K562 (cell line): ENCODE results near the gene CRY2. TPM values are rescaled to one million over a fixed set of nuclear protein-coding genes. Genes with fewer than 3 reads are reported as not detected.

Source experiments
- CEBPZ ChIP-seq: fragments of 150-350 bp; IDR thresholded peaks from 2 replicates; pipeline ENCODE4 v1.6.1; 2014; ENCODE audit warnings: low read depth, mild to moderate bottlenecking, low read length, borderline replicate concordance
- ETV1 ChIP-seq: fragments of 450-650 bp; conservative IDR thresholded peaks from 2 replicates; pipeline ENCODE4 v1.6.1; 2016; ENCODE audit warnings: missing genetic modification characterization, control low read depth, low read depth, missing compliant biosample characterization
- MCM3 ChIP-seq: fragments of 450-650 bp; IDR thresholded peaks from 2 replicates; pipeline ENCODE4 v1.6.1; 2016
- MCM5 ChIP-seq: fragments of 450-650 bp; IDR thresholded peaks from 2 replicates; pipeline ENCODE4 v1.6.1; 2016; ENCODE audit warnings: low read depth
- NR2C2 ChIP-seq, 2 experiments: fragments of 200-800 bp in 1 of 2; sonication (Bioruptor generic) in 1 of 2; sonication (generic) in 1 of 2; formaldehyde crosslinking in 1 of 2; IDR thresholded peaks; 2 replicates each; pipeline versions ENCODE4 v1.6.1 to v1.8.0; 2016 to 2022; ENCODE audit warnings: mild to moderate bottlenecking in 1 of 2, missing compliant biosample characterization in 1 of 2, missing genetic modification characterization in 1 of 2, missing genetic modification reagents in 1 of 2
- PKNOX1 ChIP-seq: fragments of 450-650 bp; IDR thresholded peaks from 2 replicates; pipeline ENCODE4 v1.6.1; 2016
- POLR2H ChIP-seq: IDR thresholded peaks from 2 replicates; pipeline ENCODE4 v1.6.1; 2016; ENCODE audit warnings: missing genetic modification characterization, low read depth, mild to moderate bottlenecking, control low read depth, missing compliant biosample characterization, moderate library complexity
- RBM14 ChIP-seq: fragments of 200-400 bp; formaldehyde crosslinking; IDR thresholded peaks from 2 replicates; pipeline ENCODE4 v1.6.1; 2018; ENCODE audit warnings: low read depth, mild to moderate bottlenecking, low read length, moderate library complexity, borderline replicate concordance; ENCODE audit not compliant: insufficient read depth
- SMARCA5 ChIP-seq: fragments of 450-650 bp; IDR thresholded peaks from 2 replicates; pipeline ENCODE4 v1.6.1; 2016
- SRSF1 ChIP-seq: fragments of 200-400 bp; formaldehyde crosslinking; IDR thresholded peaks from 2 replicates; pipeline ENCODE4 v1.6.1; 2017; ENCODE audit warnings: mild to moderate bottlenecking, low read depth, low read length, moderate library complexity
- TAL1 ChIP-seq: fragments of 450-650 bp; IDR thresholded peaks from 2 replicates; pipeline ENCODE4 v1.6.1; 2016; ENCODE audit warnings: mild to moderate bottlenecking
- TCF7 ChIP-seq: sonication (generic); IDR thresholded peaks from 2 replicates; pipeline ENCODE4 v1.6.1; 2016; ENCODE audit warnings: antibody characterized with exemption, borderline replicate concordance
- TFAP4 ChIP-seq: sonication (generic); formaldehyde crosslinking; IDR thresholded peaks from 2 replicates; pipeline ENCODE4 v1.8.0; 2022; ENCODE audit warnings: missing genetic modification reagents, mild to moderate bottlenecking, moderate library complexity, borderline replicate concordance
- ZBTB7A ChIP-seq: IDR thresholded peaks from 2 replicates; pipeline ENCODE4 v1.6.1; 2011; ENCODE audit warnings: low read depth, mild to moderate bottlenecking, low read length, moderate library complexity, borderline replicate concordance; ENCODE audit not compliant: control insufficient read depth
- ZFP30 ChIP-seq: fragments of 250-450 bp; sonication (Bioruptor Pico); IDR thresholded peaks from 2 replicates; pipeline ENCODE4 v1.8.0; 2022; ENCODE audit warnings: moderate library complexity, mild to moderate bottlenecking, inconsistent platforms, borderline replicate concordance
- ZFP91 ChIP-seq: sonication (generic); formaldehyde crosslinking; IDR thresholded peaks from 2 replicates; pipeline ENCODE4 v1.8.0; 2022; ENCODE audit warnings: mild to moderate bottlenecking, missing genetic modification reagents
- ZKSCAN3 ChIP-seq: fragments of 250-450 bp; sonication (Bioruptor Pico); IDR thresholded peaks from 2 replicates; pipeline ENCODE4 v1.4.0; 2020
- ZNF655 ChIP-seq: fragments of 250-450 bp; sonication (Bioruptor Pico); IDR thresholded peaks from 2 replicates; pipeline ENCODE4 v1.5.0; 2021
- ZNF696 ChIP-seq: fragments of 250-450 bp; sonication (Bioruptor Pico); conservative IDR thresholded peaks from 2 replicates; pipeline ENCODE4 v1.4.0; 2020; ENCODE audit warnings: mild to moderate bottlenecking, moderate library complexity
- polyA plus RNA-seq, 8 experiments: library from polyadenylated mRNA; depleted of rRNA in 4 of 8; stranded (reverse) in 5 of 8; unstranded in 3 of 8; fragments of >200 nt; fragmentation: Nextera tagmentation in 2 of 8; fragmentation: Illumina TruSeq in 1 of 8; extraction: Ambion mirVana in 2 of 8; extraction: Trizol in 1 of 8; gene quantifications; 2 replicates each; pipeline versions ENCODE4 v1.2.1 to v1.2.3, GENCODE V29; 2011 to 2014; ENCODE audit warnings: inconsistent platforms in 1 of 8, missing spikeins in 1 of 8
- total RNA-seq, 7 experiments: library from RNA; depleted of rRNA in 6 of 7; stranded (reverse); fragments of >200 nt in 6 of 7; fragmentation: Illumina TruSeq in 2 of 7; extraction: Trizol in 2 of 7; gene quantifications; 2 replicates each; pipeline versions ENCODE4 v1.2.1 to v1.2.3, GENCODE V29; 2011 to 2021; ENCODE audit warnings: low replicate concordance in 1 of 7

CRY2 gene
- total and polyA plus RNA-seq, 9 of the 15 experiments (the other 6 are each of a cell fraction or from before 2014, with no cell fraction given) = 2.3 to 23.9 (median 14.8) TPM

GRCh38 chr11:45847911-45848316, 639 bp downstream of the CRY2 start (continued):
- TF ChIP-seq CEBPZ (no peak), MCM3 (no peak), ZBTB7A (peak; percentile 55; the same call in 1 of the 2 replicates), TAL1 (no peak), SRSF1 (no peak), TCF7 (no peak), RBM14 (no peak), TFAP4 (CRISPR knock-in tag) (no peak), POLR2H (tag) (no peak), ZFP91 (no peak), MCM5 (no peak), ZKSCAN3 (CRISPR knock-in tag) (no peak), PKNOX1 (peak; percentile 53), ZNF655 (CRISPR knock-in tag) (no peak), ZNF696 (CRISPR knock-in tag) (no peak), ETV1 (peak; percentile 35; the same call in 1 of the 2 replicates), ZFP30 (no peak), SMARCA5 (no peak), NR2C2 (CRISPR knock-in tag; IDR thresholded peaks at IDR 0.05) (no peak), NR2C2 (tag; IDR thresholded peaks at IDR 0.05) (no peak)
